IMR-90 (cell line): ENCODE data around the gene KAT6B.

ENCODE experiments used
- BHLHE40 ChIP-seq: fragments of 150-350 bp; IDR thresholded peaks from 2 replicates; pipeline ENCODE4 v1.6.1; 2016; ENCODE audit warnings: mild to moderate bottlenecking, low read depth, low read length
- CTCF ChIP-seq: conservative IDR thresholded peaks from 2 replicates; pipeline ENCODE4 v1.5.1; 2012; ENCODE audit warnings: mild to moderate bottlenecking, low read depth, low read length, improper control_type of control experiment
- FOS ChIP-seq: fragments of 150-350 bp; IDR thresholded peaks from 2 replicates; pipeline ENCODE4 v1.6.1; 2016; ENCODE audit warnings: low read depth, low read length
- MXI1 ChIP-seq: IDR thresholded peaks from 2 replicates; pipeline ENCODE4 v1.6.1; 2012; ENCODE audit warnings: low read depth, mild to moderate bottlenecking, low read length, moderate library complexity, borderline replicate concordance
- POLR2A ChIP-seq: IDR thresholded peaks from 2 replicates; pipeline ENCODE4 v1.6.1; 2012; ENCODE audit warnings: mild to moderate bottlenecking, low read depth, low read length
- RAD21 ChIP-seq: IDR thresholded peaks from 2 replicates; pipeline ENCODE4 v1.6.1; 2012; ENCODE audit warnings: low read length, improper control_type of control experiment
- RCOR1 ChIP-seq: IDR thresholded peaks from 2 replicates; pipeline ENCODE4 v1.6.1; 2012; ENCODE audit warnings: mild to moderate bottlenecking, low read length, improper control_type of control experiment; ENCODE audit not compliant: insufficient replicate concordance
- RFX5 ChIP-seq: IDR thresholded peaks from 2 replicates; pipeline ENCODE4 v1.8.0; 2012; ENCODE audit warnings: low read depth, mild to moderate bottlenecking, low read length, moderate library complexity
- SMC3 ChIP-seq: fragments of 150-350 bp; IDR thresholded peaks from 2 replicates; pipeline ENCODE4 v1.6.1; 2016; ENCODE audit warnings: low read depth, mild to moderate bottlenecking, antibody characterized with exemption, low read length, moderate library complexity
- USF2 ChIP-seq: fragments of 150-350 bp; IDR thresholded peaks from 2 replicates; pipeline ENCODE4 v1.6.1; 2017; ENCODE audit warnings: mild to moderate bottlenecking, antibody characterized with exemption, low read length, low read depth

GRCh38 chr10:75023074-75023473 is 196.7 kb downstream of the KAT6B start:
- TF ChIP-seq CTCF = no peak
- TF ChIP-seq SMC3 = no peak
- TF ChIP-seq BHLHE40 = no peak
- TF ChIP-seq POLR2A = no peak
- no peak for TF ChIP-seq RAD21
- no peak for TF ChIP-seq FOS
- no peak for TF ChIP-seq MXI1
- TF ChIP-seq RFX5 = no peak
- TF ChIP-seq RCOR1 = no peak
- TF ChIP-seq USF2 = no peak
